IPS DF 4.7 (cell line): ENCODE data around the gene PLEKHA6.
"Not testable (repeated sequence)": the region's sequence is repeated elsewhere in the genome, so short reads cannot be mapped to it uniquely, and the experiment has no call there.

Experiments used
- DNase-seq: peaks from one replicate; pipeline ENCODE4 v3.0.0-alpha.2; 2013; ENCODE audit warnings: low spot score; ENCODE audit errors: extremely low read depth

PLEKHA6 gene

DNA sequence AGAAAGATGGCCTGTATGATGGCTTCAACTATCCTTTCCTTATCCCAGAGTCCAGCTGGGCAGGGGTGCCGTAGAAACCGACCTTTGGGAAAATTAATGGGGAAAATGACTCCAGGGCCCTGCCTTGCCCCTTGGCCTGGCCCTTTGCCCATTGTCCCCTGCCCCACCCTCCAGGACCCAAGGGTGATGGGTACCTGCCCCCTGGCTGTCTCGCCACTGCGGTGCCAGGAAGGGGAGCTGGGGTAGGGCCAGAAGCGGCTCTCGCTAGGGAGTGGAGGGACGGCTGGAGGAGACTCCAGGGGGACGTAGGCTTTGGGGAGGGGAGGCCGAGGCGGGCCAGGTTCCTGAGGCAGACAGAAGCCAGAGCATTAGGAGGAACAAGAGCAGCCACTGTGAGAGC lies 116.8 kb downstream of the PLEKHA6 start:
- no peak for DNase-seq

DNA sequence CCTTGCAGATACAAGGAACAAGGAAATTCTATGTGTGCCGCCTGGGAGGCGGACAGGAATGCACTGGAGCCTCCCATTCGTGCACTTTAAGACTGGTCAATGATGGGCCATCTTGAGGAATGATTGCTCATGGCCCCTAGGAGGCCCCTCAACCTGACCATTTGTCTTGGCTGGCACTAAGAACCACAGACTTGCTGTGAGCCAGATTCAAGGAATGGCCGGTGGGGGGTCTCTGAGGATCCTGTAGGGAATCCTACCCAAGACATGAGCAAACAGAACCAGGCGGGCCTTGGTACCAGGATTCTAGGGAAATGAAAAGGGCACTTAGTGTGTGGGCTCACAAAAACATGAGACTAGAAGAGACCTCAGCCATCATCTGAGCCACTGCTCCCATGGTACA lies 117.8 kb downstream of the PLEKHA6 start:
- no peak for DNase-seq

DNA sequence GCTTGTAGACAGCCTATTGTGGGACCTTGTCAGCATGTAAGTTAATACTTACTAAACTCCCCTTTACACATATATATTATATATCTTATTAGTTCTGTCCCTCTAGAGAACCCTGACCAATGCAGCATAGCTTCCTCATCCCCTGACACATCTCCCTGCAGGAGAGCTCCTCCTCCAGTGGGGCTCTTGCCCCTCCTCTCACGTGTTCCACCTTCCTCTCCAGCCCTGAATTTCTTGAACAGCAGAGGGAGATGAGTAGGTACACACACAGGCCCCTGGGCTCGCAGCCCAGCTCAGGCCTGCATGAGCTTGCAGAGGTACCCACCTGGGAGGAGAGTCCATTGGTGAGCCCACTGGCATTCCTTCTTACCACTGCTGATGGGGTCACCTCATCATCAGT lies 118.7 kb downstream of the PLEKHA6 start:
- no peak for DNase-seq

DNA sequence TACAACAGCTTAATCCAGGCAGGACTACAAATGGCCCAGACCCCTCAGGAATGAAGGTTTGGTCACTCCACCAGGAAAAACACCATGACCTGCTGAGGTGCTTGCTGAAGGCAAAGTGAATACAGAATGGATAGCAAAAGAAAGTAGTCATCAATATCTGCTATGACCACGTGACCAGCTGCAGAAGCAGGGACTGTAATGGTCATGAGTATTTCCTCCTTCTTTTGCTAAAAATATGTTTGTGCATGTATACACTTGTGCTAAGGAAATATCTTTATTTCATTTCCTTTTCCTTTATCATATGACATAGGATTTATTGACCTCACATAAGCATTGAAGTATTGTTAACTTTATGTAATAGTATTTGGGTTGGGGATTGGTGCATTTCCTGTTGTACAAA lies 119.5 kb downstream of the PLEKHA6 start:
- DNase-seq = no peak

DNA sequence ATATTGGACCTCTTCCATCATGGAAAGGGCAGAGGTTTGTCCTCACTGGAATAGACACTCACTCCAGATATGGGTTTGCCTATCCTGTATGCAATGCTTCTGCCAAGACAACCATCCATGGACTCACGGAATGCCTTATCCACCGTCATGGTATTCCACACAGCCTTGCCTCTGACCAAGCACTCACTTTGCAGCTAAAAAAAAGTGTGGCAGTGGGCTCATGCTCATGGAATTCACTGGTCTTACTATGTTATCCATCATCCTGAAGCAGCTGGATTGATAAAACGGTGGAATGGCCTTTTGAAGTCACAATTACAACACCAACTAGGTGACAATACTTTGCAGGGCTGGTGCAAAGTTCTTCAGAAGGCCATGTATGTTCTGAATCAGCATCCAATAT lies 120.3 kb downstream of the PLEKHA6 start:
- not testable (repeated sequence) for DNase-seq

DNA sequence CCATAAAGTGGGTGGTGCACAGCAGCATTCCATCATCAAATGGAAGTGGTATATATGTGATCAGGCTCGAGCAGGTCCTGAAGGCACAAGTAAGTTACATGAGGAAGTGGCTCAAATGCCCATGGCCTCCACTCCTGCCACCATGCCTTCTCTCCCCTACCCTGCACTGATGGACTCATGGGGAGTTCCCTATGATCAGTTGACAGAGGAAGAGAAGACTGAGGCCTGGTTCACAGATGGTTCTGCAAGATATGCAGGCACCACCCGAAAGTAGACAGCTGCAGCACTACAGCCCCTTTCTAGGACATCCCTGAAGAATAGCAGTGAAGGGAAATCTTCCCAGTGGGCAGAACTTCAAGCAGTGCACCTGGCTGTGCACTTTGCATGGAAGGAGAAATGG lies 121.2 kb downstream of the PLEKHA6 start:
- DNase-seq = not testable (repeated sequence)

DNA sequence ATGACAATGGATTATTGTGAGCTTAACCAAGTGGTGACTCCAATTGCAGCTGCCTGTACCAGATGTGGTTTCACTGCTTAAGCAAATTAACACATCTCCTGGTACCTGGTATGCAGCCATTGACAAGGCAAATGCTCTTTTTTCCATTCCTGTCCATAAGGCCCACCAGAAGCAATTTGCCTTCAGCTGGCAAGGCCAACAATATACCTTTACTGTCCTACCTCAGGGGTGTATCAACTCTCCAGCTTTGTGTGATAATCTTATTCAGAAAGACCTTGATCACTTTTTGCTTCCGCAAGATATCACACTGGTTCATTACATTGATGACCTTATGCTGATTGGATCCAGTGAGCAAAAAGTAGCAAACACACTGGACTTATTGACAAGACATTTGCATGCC lies 122.2 kb downstream of the PLEKHA6 start:
- DNase-seq = not testable (repeated sequence)

DNA sequence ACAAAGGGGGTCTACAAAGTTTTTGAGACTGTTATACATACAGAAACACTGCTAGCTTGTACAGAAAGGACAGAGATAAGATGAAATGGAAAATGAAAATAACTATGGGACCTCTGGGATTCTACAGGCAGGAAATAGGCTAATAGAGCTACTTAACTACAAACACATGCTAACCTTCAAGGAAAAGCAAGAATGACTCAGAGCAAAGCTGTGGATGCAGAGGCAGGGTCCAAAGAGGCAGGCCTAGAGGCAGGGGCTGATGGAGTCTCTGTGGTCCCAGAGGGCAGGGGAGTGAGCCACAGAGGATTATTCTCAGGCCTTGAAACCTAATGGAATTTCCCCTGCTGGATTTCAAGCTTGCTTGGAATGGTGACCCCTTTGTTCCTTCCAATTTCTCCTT lies 127.2 kb downstream of the PLEKHA6 start:
- no peak for DNase-seq

DNA sequence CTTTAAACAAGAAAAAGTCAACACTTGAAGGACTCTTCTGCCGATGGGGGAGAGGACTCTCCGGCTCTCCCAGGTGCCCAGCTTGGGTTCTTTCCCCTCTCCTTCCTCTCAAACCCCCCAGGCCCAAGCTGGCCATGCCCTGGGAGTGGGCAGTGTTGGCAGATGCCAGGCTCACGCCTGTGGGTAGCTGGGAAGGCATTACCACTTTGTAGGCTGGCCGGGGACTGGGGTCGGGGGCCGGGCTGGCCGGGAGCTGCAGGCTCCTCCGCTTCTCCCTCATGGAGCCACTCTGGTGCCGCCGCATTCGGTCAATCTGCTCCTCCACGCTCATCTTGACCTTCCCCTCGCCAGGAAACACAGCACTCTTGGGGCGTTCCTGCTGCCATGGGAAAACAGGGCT lies 129.5 kb downstream of the PLEKHA6 start:
- no peak for DNase-seq

DNA sequence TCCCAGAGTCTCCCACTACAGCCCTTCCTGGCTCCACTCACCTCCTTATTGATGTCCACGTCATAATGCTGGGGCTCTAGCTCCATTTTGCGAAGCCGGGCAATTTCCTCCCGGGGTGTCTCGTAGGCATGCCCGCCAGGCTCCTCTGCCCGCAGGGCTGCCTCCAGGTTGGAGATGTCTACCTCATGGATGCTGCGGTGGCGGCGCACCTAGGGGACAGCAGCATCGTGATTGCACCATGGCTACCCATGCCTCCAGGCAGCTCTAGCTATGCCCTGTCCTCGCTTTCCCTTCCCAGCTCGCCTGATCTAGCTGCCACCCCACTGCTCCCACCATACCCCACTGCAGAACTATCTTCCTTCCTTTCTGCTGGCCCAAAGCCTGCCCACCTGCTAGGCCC lies 130.8 kb downstream of the PLEKHA6 start:
- DNase-seq = no peak

DNA sequence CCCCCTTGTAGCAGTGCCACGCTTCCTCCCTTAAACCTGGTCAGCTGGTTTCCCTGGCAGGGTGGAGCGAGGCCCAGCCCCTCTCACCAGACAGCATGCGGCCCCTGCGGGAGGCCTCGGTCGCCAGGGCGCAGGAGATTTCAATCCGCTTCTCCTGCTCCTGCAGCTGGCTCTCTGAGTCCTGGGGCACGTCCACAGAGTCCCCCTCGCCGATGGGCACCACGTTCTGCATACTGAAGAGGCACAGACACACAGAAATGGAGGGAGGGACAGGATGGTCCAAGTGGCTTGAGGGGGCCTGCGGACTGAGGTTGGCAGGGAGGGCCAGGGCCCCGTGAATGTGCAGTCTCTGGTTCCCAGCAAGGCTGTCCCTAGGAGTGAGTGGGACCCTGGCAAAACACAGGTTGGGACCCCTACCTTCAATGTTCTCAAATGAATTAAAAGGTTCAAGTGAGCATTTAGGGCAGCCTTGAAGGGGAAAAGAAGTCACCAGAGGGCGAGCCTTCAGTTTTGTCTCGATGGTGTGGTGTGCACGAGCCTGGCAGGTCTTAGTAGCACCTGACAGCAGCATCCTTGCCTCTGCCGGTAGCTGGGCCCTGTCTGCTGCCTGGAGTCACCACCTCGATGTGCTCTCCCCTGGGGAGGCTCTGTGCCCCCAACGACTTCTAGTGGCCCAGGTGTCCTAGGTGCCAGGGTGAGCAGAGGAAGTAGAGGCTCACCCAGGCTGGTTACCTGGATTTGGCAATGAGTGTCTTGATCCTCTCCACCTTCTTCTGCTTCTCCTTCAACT lies 131.5 kb downstream of the PLEKHA6 start:
- no peak for DNase-seq

DNA sequence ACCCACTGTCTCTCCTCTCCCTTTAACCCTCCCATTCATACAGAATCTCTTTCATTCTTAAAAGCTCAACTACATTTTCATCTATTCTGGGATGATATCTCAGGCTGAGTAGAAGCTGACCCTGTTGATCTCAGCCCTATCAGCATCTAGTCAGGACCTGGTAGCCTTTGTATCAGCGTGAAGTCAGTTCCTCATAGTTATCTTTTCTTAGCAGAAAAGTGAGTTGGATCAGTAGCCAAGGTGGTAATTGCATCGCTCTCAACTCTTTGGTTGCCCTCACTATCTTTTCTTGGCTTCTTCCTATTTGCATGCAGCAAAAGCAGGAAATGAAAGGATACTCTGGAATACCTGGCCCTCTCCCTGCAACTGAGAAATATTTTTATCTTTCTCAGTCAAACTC lies 132.4 kb downstream of the PLEKHA6 start:
- DNase-seq = no peak

DNA sequence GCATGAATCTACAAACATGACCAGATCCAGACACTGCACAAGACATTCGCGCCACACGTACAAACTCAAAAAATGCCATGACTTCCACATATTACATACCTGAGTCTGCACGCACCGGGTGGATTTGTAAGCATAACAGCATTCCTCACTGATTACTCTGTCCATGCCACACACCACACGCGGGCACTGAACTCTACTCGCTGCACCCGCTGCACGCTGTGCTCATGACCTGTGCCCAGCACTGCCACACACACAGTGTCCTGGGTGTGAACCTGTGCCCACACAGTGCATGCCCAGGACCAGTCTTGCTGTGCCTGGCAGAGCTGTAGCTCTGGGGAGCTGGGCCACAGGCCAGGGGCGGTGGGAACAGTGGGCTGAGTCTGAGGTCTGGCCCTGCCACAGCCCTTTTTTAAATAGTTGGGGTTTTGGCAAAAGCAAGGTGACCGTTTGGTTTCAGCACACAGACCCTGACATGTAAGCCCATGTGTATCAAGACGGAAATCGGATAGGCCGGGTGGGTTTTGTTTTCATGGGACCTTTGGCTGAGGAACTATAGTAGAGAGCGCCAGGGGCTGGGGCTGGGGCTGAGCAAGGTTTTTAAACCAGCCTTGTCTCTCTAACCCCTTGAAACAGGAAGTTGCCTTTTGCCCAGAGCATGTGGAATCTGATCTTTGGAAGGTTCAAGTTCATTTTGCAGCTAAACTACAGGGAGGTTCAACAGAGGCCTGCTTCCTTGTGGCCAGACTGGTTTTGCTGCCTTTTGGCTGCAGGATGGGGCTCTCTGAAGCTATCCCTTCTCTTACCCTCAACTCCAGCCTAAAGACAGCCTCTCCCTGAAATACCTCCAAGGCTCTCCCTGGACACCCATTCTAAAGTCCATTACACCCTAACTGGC lies 133.6 kb downstream of the PLEKHA6 start:
- no peak for DNase-seq

DNA sequence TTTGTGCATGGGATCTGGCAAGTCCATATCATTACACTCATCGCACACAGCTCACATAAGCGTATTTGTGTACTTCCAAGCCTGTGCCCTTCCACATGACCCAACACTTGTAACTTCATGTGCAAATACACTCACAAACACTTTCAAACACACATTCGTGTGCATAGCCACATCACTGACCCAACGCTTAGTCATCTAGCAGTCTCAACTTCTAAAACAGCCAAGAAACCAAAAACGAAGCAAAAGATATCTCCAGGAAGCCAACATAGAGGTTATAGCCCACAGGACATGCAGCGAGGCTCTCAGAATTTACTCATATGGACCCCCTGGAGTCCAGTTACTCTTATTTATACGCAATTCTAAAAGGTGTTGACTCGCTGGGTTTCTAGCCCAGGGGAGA lies 135.1 kb downstream of the PLEKHA6 start:
- DNase-seq = no peak

DNA sequence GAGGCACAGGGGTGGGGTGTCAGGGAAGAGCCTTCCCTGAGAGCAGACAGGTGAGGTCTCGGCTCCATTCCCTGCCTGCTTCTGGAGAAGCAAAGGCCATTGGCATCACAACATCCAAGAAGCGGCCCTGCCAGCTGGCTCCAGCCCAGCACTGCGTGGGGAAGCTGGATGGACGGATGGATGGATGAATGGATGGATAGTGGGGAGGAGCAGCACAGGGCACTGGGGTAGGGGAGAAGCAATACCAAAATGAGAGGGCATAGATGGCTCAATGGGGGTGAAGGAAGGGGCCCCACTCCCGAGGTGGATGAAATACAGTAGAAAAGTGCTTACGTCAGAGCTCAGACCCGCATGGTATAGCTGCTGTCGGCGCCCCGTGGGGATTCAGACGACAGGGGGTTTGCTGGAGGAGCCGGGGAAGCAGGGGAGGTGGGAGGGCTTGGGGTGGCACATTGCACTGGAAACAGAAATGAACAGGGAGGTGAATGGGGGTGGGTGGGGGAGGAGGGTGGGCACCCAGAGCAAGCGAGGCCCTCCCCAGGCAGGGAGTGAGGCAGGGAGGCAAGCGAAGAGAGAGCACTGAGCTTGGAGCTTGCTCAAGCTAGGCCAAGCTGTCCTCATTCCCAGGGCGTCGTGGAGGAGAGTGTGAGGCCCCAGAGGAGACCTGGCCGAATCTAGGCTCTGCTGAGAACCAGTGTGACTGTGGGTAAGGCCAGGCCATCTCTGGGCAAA lies 136.4 kb downstream of the PLEKHA6 start:
- DNase-seq = no peak

DNA sequence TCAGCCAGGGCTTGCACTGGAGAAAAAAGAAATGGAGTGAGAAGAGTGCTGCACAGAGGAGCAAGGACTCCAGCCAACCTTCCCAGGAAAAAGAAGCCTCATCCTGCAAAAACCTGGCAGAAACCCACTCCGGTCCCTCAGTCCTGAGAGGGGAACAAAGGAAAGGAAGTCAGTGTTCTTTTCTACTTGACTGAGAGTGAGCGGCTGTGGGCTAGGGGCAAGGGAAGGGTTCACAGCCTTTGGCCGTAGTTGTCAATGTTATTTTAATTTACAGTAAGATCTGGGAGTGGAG lies 137.0 kb downstream of the PLEKHA6 start:
- DNase-seq = no peak

DNA sequence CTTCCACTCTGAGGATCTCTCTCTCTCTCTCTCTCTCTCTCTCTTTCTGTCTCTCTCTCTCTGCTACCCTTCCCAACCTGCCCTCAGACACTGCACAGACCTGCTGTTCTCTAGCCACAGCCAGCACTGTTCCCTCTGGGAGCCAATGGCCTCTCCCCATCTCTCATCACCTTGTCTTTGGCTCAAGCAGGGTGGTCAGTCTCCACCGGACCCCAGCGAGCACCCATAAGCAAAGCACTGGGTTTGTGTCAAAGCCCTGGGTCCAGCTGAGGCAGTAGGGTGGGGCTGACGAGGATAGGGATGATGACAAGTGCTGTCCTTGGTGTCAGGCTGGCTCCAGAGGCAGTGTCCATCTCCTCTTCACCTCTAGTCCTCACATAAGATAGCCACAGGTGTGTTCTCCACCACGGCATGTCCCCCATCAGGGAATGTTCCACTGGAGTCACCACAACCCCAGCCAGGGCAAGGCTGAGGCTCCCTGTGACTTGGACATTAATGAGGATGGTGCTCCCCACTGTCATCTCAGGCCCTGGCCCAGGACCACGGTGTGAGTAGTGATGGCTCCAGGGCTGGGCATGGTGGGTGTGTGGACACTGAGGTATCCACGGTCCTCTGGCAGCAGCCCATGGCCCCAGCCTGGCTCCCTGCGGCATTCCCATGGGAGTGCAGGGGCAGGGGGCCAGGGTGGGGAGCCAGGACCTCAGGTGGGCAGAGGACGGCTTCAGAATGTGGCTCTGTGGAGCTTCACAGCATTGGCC lies 137.5 kb downstream of the PLEKHA6 start:
- DNase-seq = no peak

DNA sequence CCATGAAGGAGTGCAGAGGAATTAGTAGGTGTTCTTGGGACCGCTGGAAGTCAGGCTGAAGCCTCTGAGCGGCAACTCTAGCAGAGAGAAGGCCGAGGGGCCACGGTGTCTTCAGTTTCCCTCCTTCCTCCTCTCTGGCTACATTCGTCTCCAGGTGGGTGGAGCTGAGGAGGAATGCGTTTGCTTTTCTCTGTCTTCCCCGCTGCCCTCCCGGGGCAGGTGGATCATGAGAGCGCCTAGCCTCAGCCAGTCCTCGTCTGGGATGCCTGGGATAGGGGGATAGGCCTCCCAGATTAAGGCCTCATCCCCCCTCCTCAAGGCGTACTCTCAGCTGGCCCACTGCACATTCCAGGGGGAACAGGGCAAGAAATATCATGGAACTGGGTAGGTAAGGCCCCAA lies 138.5 kb downstream of the PLEKHA6 start:
- DNase-seq = no peak

DNA sequence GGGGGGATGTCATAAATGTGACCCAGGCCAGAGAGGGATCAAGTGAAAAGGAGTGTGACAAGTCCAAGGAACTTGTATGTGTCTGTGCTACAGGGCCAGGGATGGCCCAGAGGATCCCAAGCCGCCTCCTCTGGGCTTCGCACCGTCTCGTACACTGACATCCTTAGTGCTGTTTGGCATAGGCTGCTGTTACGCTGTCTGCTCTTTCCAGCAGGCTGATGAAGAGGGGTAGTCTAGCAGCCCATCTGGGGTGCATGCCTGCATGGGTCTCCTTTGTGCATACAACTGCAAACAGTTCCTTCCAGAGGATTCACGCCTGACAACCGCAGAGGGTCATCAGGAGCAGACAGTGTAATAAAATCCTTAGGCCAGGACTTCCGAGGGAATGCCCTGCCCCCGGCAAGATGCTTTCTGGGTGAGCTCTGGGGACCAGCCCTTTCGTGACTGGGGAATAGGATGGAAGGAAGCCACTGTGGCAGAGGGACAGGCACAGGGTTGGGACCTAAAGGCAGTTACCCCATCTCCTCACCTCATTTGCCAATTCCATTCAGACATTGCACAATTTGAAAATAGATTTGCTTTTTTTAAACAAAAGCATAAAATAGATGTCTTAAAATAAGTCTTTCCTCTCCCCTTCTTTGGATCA lies 139.6 kb downstream of the PLEKHA6 start:
- no peak for DNase-seq

DNA sequence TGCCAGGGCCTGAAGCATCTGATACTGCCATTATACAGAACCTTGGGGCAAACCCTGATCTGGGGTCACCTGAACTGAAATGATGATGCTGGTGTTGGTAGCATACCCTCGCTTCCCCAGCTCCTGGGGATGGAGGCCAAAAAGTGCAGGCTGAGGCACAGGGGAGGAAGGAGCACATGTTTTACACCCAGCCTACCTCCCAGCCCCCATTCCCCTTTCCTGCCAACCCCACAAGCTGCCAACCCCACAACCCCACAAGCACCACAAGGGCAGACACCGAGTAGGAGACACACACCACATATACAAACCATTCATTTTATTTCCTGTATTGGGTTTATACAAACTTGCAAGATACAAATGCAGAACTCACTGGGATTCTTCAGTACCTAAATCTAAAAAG lies 141.2 kb downstream of the PLEKHA6 start:
- DNase-seq = no peak

DNA sequence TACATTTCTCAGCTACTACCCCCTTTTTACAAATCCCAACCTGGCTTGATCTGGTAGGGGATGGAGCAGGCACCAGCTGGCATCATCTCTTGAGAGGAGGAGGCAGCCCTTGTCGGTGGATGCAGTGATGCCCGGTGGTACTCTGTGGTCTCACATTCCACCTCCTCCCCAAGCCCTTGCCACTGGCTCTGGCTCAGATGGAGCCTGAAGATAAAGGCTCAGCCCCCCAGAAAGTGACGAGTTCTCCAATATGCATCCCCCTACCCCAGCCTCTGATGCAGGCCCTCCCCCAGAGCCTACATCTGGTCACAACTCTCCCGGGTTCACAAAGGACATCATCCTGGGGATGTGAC lies 142.1 kb downstream of the PLEKHA6 start:
- no peak for DNase-seq
